ENCODE measurements around the gene SLC22A8. TPM values are rescaled to one million over a fixed set of nuclear protein-coding genes. Genes with fewer than 3 reads are reported as not detected.

Gene SLC22A8
- total RNA-seq, 4 donors from 2014 or later, result not detected

DNA sequence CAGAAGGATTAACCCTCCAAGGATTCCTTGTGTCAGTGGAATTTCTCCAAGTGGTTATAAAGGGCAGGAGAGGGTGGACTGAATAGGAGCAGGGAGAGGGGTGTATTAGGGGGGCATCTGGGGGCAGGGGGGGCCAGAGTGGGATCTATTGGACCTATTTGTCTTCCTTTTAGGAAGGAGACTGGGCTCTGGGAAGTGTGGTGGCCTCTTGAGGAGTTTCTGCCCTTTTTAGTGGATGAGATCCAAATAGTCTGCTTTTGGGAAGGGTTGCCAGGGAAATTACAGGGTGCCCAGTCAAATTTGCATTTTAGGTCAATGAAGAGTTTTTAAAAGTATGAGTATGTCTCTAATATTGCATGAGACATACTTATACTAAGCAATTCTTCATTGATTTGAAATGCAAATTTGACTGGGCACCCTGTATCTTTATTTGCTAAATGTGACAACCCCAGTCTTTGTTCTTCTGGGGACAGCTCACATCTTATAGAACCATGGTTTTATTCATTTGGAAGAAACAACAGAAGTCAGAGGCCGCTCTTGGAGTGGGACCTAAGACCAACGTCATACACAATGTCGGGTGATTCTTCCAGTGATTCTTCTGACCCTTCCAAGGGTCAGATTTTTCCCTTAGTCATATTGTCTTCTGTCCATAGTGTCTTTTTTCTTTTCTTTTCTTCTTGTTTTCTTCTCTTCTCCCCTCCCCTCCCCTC lies 30.4 kb downstream of the SLC22A8 start:
- Histone ChIP-seq H3K4me1 (no peaks in the 10 kb centered on the region), H3K27me3 (no peaks in the 10 kb centered on the region), H3K27ac (no peak overlapping the region), H3K36me3 (no peaks in the 10 kb centered on the region), H3K4me3 (no peak overlapping the region), H3K9me3 (no peaks in the 10 kb centered on the region)
- no peak for DNase-seq
- TF ChIP-seq POLR2A (IDR thresholded peaks at IDR 0.05) (no peak), CTCF (IDR thresholded peaks at IDR 0.05) (no peak)

- TF ChIP-seq CTCF (IDR thresholded peaks at IDR 0.05), result no peak
- no peak for TF ChIP-seq POLR2A (IDR thresholded peaks at IDR 0.05)
- H3K9me3 ChIP-seq, result no peaks in the 10 kb centered on the region
- no peak for DNase-seq
- H3K36me3 ChIP-seq, result no peaks in the 10 kb centered on the region
- no peak within 1 kb of the TSS for H3K27ac ChIP-seq
- H3K4me3 ChIP-seq, result no peak within 1 kb of the TSS
- H3K4me1 ChIP-seq, result no peaks in the 10 kb centered on the region
- no peaks in the 10 kb centered on the region for H3K27me3 ChIP-seq
Observed at GRCh38 chr11:62984451-62984991, 31.1 kb downstream of the SLC22A8 start, which contains the start of gene SLC22A6. TSS of gene SLC22A6 (minus strand) at chr11:62984967. CDS start at chr11:62984690, 277 bp downstream.

- no peaks in the 10 kb centered on the region for H3K9me3 ChIP-seq
- no peaks in the 10 kb centered on the region for H3K36me3 ChIP-seq
- no peaks in the 10 kb centered on the region for H3K27me3 ChIP-seq
- no peak for DNase-seq
- no peak for TF ChIP-seq POLR2A (IDR thresholded peaks at IDR 0.05)
- no peak for TF ChIP-seq CTCF (IDR thresholded peaks at IDR 0.05)
- H3K27ac ChIP-seq, result no peak overlapping the region
- no peak overlapping the region for H3K4me3 ChIP-seq
- H3K4me1 ChIP-seq, result no peaks in the 10 kb centered on the region
Observed at GRCh38 chr11:62983536-62984199, 32.0 kb downstream of the SLC22A8 start.

DNA sequence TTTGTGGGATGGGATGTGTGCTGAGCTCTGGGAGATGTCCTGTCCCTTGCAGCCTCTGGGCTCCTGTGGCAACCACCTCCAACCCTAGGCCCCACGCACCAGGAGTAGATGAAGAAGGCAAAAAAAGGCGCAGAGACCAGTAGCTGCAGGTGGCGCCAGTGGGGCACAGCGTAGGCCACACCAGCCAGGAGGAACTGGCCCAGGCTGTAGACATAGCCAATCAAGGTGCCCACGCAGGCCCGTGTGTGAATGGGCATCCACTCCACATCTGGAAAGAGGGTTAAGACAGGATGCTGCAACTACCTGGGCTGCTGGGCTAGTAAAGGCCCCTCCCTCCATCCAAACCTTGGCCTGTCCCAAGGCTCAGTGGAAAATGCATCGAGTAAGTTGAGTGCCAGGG lies 33.9 kb downstream of the SLC22A8 start:
- TF ChIP-seq POLR2A (IDR thresholded peaks at IDR 0.05), result no peak
- no peak for TF ChIP-seq CTCF (IDR thresholded peaks at IDR 0.05)
- no peak for DNase-seq
- Histone ChIP-seq H3K36me3 (no peaks in the 10 kb centered on the region), H3K27ac (no peak overlapping the region), H3K9me3 (no peaks in the 10 kb centered on the region), H3K27me3 (no peaks in the 10 kb centered on the region), H3K4me3 (no peak overlapping the region), H3K4me1 (no peaks in the 10 kb centered on the region)

GRCh38 chr11:62980133-62980760 lies 35.4 kb downstream of the SLC22A8 start:
- DNase-seq, result no peak
- no peaks in the 10 kb centered on the region for H3K9me3 ChIP-seq
- no peak overlapping the region for H3K27ac ChIP-seq
- H3K4me1 ChIP-seq, result peaks cover 0 to 4% (median 0%) of the 10 kb centered on the region in 4 donors
- H3K27me3 ChIP-seq, result no peaks in the 10 kb centered on the region
- H3K36me3 ChIP-seq, result no peaks in the 10 kb centered on the region
- TF ChIP-seq POLR2A (IDR thresholded peaks at IDR 0.05) (no peak), CTCF (IDR thresholded peaks at IDR 0.05) (no peak)
- H3K4me3 ChIP-seq, result no peak overlapping the region
